CD14-positive monocyte (primary cell): Measurements from ENCODE around the gene GAS7. TPM values are rescaled to one million over a fixed set of nuclear protein-coding genes. Genes with fewer than 3 reads are reported as not detected.
A peak's percentile ranks its signal among the peaks of the same experiment; 100 is the strongest.
"Not testable (repeated sequence)": the region's sequence is repeated elsewhere in the genome, so short reads cannot be mapped to it uniquely, and the experiment has no call there.

Source experiments
- DNase-seq, 3 donors: peaks; one replicate each; pipeline ENCODE4 v3.0.0-alpha.2; 2011 to 2022
- H2AFZ ChIP-seq: 2 replicates; pipeline ENCODE4 v1.6.0; 2012; ENCODE audit warnings: mild to moderate bottlenecking, low read depth, low read length, inconsistent platforms; ENCODE audit not compliant: insufficient read depth, poor library complexity, severe bottlenecking
- H3K27ac ChIP-seq, 2 donors: 1 replicate in 1 of 2; 2 replicates in 1 of 2; pipeline ENCODE4 v1.5.1; 2012 to 2013; ENCODE audit warnings: low read length in 2 of 2, control low read depth in 1 of 2, inconsistent platforms in 1 of 2, low read depth in 1 of 2, mild to moderate bottlenecking in 1 of 2
- H3K27me3 ChIP-seq, 2 donors: one replicate each; pipeline versions ENCODE4 v1.6.0 to v1.6.1; 2011 to 2013; ENCODE audit warnings: low read length in 2 of 2; ENCODE audit not compliant: control insufficient read depth in 2 of 2, insufficient read depth in 2 of 2
- H3K36me3 ChIP-seq, 2 donors: replicated peaks in 1 of 2; 1 replicate in 1 of 2; 2 replicates in 1 of 2; pipeline versions ENCODE4 v1.5.1 to v1.6.1; 2012 to 2013; ENCODE audit warnings: low read length in 2 of 2, control low read depth in 1 of 2, inconsistent platforms in 1 of 2, mild to moderate bottlenecking in 1 of 2; ENCODE audit not compliant: insufficient read depth in 2 of 2, control insufficient read depth in 1 of 2
- H3K4me1 ChIP-seq, 2 donors: 1 replicate in 1 of 2; 2 replicates in 1 of 2; pipeline versions ENCODE4 v1.5.1 to v1.6.1; 2012 to 2013; ENCODE audit warnings: low read length in 2 of 2, control low read depth in 1 of 2, inconsistent platforms in 1 of 2, mild to moderate bottlenecking in 1 of 2, moderate library complexity in 1 of 2; ENCODE audit not compliant: insufficient read depth in 2 of 2, control insufficient read depth in 1 of 2
- H3K4me2 ChIP-seq: replicated peaks from 2 replicates; pipeline ENCODE3; 2012; ENCODE audit warnings: low read length, moderate library complexity, mild to moderate bottlenecking; ENCODE audit not compliant: poor library complexity, severe bottlenecking; ENCODE audit errors: extremely low read depth
- H3K4me3 ChIP-seq, 3 experiments: fragments of 200-600 bp in 1 of 3; sonication (generic) in 1 of 3; replicated peaks in 1 of 3; 1 replicate in 2 of 3; 2 replicates in 1 of 3; pipeline ENCODE4 v1.5.1; 2011 to 2013; ENCODE audit warnings: low read length in 3 of 3, mild to moderate bottlenecking in 3 of 3, control low read depth in 2 of 3, low read depth in 2 of 3, inconsistent platforms in 1 of 3, moderate library complexity in 1 of 3
- H3K79me2 ChIP-seq: 2 replicates; pipeline ENCODE4 v1.6.0; 2012; ENCODE audit warnings: mild to moderate bottlenecking, control low read depth, inconsistent platforms, low read length, moderate library complexity; ENCODE audit not compliant: insufficient read depth
- H3K9ac ChIP-seq: 2 replicates; pipeline ENCODE4 v1.6.0; 2017; ENCODE audit warnings: low read length, mild to moderate bottlenecking; ENCODE audit not compliant: insufficient read depth, poor library complexity, severe bottlenecking
- H3K9me3 ChIP-seq, 2 donors: replicated peaks in 1 of 2; 1 replicate in 1 of 2; 2 replicates in 1 of 2; pipeline versions ENCODE4 v1.5.1 to v1.6.1; 2012 to 2013; ENCODE audit warnings: low read length in 2 of 2, control low read depth in 1 of 2; ENCODE audit not compliant: control insufficient read depth in 1 of 2, insufficient read depth in 1 of 2
- H4K20me1 ChIP-seq: 2 replicates; pipeline ENCODE4 v1.6.0; 2012; ENCODE audit warnings: mild to moderate bottlenecking, low read length, control low read depth, moderate library complexity; ENCODE audit not compliant: insufficient read depth
- H3K27ac Mint-ChIP-seq, 7 donors: one replicate each; pipeline ENCODE4 v1.8.0; 2020; ENCODE audit warnings: mild to moderate bottlenecking in 7 of 7, mixed read lengths in 7 of 7, moderate library complexity in 6 of 7, inconsistent platforms in 2 of 7
- H3K27me3 Mint-ChIP-seq, 3 donors: one replicate each; pipeline ENCODE4 v1.8.0; 2021 to 2022; ENCODE audit warnings: low read depth in 3 of 3, mild to moderate bottlenecking in 3 of 3, mixed read lengths in 3 of 3, moderate library complexity in 3 of 3, inconsistent platforms in 1 of 3
- H3K36me3 Mint-ChIP-seq, 2 donors: one replicate each; pipeline ENCODE4 v1.8.0; 2020; ENCODE audit warnings: mixed read lengths in 2 of 2, inconsistent platforms in 1 of 2, mild to moderate bottlenecking in 1 of 2
- H3K4me1 Mint-ChIP-seq: one replicate; pipeline ENCODE4 v1.8.0; 2020; ENCODE audit warnings: mild to moderate bottlenecking, mixed read lengths
- H3K4me3 Mint-ChIP-seq, 2 donors: one replicate each; pipeline ENCODE4 v1.8.0; 2020; ENCODE audit warnings: mild to moderate bottlenecking in 2 of 2, mixed read lengths in 2 of 2, moderate library complexity in 1 of 2
- H3K9me3 Mint-ChIP-seq, 7 donors: one replicate each; pipeline ENCODE4 v1.8.0; 2020 to 2022; ENCODE audit warnings: mixed read lengths in 7 of 7, mild to moderate bottlenecking in 6 of 7, moderate library complexity in 6 of 7, inconsistent platforms in 2 of 7
- WGBS: methylation state at CpG from one replicate; pipeline ENCODE4 v1.1.5; 2013; ENCODE audit warnings: missing lambda C conversion rate; ENCODE audit not compliant: insufficient coverage; 5-methylcytosine and 5-hydroxymethylcytosine counted together
- intact Hi-C, 2 donors: fragments of 100-400 bp; cut with micrococcal nuclease; formaldehyde crosslinking; loops; one replicate each; pipeline versions ENCODE4 v1.15.0 to v1.15.1; 2023
- polyA plus RNA-seq, 3 donors: library from polyadenylated mRNA; depleted of rRNA in 1 of 3; unstranded in 2 of 3; stranded (reverse) in 1 of 3; fragments of 300-500 nt in 2 of 3; fragments of >200 nt in 1 of 3; fragmentation: Illumina TruSeq in 2 of 3; gene quantifications; 1 replicate in 2 of 3; 2 replicates in 1 of 3; pipeline ENCODE4 v1.2.3, GENCODE V29; 2012 to 2021
- TF ChIP-seq, protein P1 (sequence below): fragments of 200-600 bp; IDR thresholded peaks from one replicate; pipeline ENCODE4 v1.8.0; 2022; ENCODE audit warnings: antibody characterized with exemption, mild to moderate bottlenecking

GAS7 gene
- polyA plus RNA-seq, 3 donors: 53.1 to 91.9 (median 66.6) TPM

DNA sequence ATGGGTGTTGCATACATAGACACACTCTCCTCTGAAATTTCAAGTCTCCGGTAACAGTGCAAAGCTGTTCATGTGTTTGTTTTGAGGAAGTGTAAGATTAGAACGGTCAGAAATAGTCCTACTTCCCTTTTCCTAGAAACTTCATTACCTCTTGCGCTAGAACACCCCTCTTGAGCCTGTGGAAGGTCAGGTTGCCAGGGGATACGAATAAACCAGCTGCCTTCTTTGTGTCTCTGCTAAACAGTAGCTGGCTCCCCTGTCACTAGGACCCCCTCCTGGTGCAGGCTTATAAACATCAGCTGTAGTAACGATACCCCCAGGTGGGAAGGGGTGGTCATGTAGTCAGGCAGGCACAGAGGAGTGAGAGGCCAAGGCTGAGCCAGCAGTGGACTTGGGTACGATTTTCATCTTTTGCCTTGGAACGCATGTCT, 179.9 kb downstream of the GAS7 start:
- H2AFZ ChIP-seq: no peak overlapping the region
- 65% methylated on average over 3 of the region's 7 CpGs for WGBS
- peaks cover 96 to 99% of the 10 kb centered on the region in 2 donors for H3K4me1 ChIP-seq
- peaks cover 16 to 37% of the 10 kb centered on the region in 2 donors for H3K36me3 ChIP-seq
- H3K4me2 ChIP-seq: peak overlapping the region; percentile 36
- H3K9me3 ChIP-seq: no peaks in the 10 kb centered on the region
- Mint-ChIP-seq H3K4me3 (peak overlapping the region; percentile 52 to 77), H3K36me3 (peaks cover 33 to 75% of the 10 kb centered on the region in 2 donors), H3K9me3 (no peaks in the 10 kb centered on the region), H3K27ac (peak overlapping the region; percentile 96 to 99 (median 98)), H3K4me1 (peaks cover 91% of the 10 kb centered on the region), H3K27me3 (peaks cover 0 to 2% (median 0%) of the 10 kb centered on the region in 3 donors)
- TF ChIP-seq, protein P1, sequence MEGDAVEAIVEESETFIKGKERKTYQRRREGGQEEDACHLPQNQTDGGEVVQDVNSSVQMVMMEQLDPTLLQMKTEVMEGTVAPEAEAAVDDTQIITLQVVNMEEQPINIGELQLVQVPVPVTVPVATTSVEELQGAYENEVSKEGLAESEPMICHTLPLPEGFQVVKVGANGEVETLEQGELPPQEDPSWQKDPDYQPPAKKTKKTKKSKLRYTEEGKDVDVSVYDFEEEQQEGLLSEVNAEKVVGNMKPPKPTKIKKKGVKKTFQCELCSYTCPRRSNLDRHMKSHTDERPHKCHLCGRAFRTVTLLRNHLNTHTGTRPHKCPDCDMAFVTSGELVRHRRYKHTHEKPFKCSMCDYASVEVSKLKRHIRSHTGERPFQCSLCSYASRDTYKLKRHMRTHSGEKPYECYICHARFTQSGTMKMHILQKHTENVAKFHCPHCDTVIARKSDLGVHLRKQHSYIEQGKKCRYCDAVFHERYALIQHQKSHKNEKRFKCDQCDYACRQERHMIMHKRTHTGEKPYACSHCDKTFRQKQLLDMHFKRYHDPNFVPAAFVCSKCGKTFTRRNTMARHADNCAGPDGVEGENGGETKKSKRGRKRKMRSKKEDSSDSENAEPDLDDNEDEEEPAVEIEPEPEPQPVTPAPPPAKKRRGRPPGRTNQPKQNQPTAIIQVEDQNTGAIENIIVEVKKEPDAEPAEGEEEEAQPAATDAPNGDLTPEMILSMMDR: no peak
- DNase-seq: peak; percentile 87 to 94 (median 92)
- peak overlapping the region in 2 of 3 experiments; percentile 28 to 53 for H3K4me3 ChIP-seq
- peak overlapping the region; percentile 71 for H3K9ac ChIP-seq
- intact Hi-C loops: loop anchor here in 1 of 2 donors (5.0 kb wide), 1 partner anchor 134 kb away; no protein-coding TSS in a partner anchor
- peaks cover 12% of the 10 kb centered on the region for H4K20me1 ChIP-seq
- peak overlapping the region; percentile 93 to 98 for H3K27ac ChIP-seq
- peaks cover 93% of the 10 kb centered on the region for H3K79me2 ChIP-seq
- no peaks in the 10 kb centered on the region for H3K27me3 ChIP-seq

DNA sequence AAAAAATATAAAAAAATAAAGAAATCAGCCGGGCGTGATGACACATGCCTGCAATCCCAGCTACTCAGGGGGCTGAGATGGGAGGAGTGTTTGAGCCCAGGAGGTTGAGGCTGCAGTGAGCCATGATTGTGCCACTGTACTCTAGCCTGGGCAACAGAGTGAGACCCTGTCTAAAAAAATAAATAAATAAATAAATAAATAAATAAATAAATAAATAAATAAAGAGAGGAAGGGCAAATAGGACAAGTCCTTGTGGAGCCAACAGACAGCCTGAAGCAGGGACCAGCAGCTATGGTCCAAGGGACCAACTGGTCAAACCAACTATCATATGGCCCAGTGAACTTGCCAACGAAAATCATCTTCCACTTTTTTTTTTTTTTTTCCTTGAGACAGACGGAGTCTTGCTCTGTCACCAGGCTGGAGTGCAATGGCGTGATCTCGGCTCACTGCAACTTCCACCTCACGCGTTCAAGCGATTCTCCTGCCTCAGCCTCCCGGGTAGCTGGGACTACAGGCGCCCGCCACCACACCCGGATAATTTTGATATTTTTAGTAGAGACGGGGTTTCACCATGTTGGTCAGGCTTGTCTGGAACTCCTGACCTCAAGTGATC, 181.3 kb downstream of the GAS7 start:
- H3K4me1 Mint-ChIP-seq: peaks cover 87% of the 10 kb centered on the region
- not testable (repeated sequence) for H3K4me3 Mint-ChIP-seq
- H3K4me1 ChIP-seq: peaks cover 93 to 95% of the 10 kb centered on the region in 2 donors

More for the DNA sequence above, 181.3 kb downstream of the GAS7 start:
- H3K27me3 ChIP-seq, H3K9me3 ChIP-seq, H3K4me2 ChIP-seq, H3K27me3 Mint-ChIP-seq, H3K9me3 Mint-ChIP-seq, H3K4me3 ChIP-seq, H2AFZ ChIP-seq: not testable (repeated sequence)
- Histone ChIP-seq H3K36me3 (peaks cover 16 to 26% of the 10 kb centered on the region in 2 donors), H3K79me2 (peaks cover 92% of the 10 kb centered on the region), H3K27ac (peak overlapping the region; percentile 75 to 93), H3K9ac (peak overlapping the region; percentile 71), H4K20me1 (peaks cover 22% of the 10 kb centered on the region)
- no CpG with 5 or more reads among the region's 14 CpGs for WGBS
- Mint-ChIP-seq H3K36me3 (peaks cover 26 to 67% of the 10 kb centered on the region in 2 donors), H3K27ac (peak overlapping the region; percentile 91 to 99 (median 98))
- peak in 1 of 3 donors; percentile 60 for DNase-seq
- intact Hi-C loops: loop anchor here in 1 of 2 donors (5.0 kb wide), 1 partner anchor 135 kb away; no protein-coding TSS in a partner anchor
